Fibroblast of pulmonary artery (primary cell): Measurements from ENCODE around the gene MEF2C.

Source experiments
- DNase-seq: peaks from one replicate; pipeline ENCODE4 v3.0.0-alpha.2; 2010; ENCODE audit warnings: low read depth
- H3K4me3 ChIP-seq: replicated peaks from 2 replicates; pipeline ENCODE4 v1.5.1; 2011; ENCODE audit warnings: low read depth, mild to moderate bottlenecking, control low read depth, low read length, moderate library complexity
- TF ChIP-seq, protein P1 (sequence below): IDR thresholded peaks from 2 replicates; pipeline ENCODE4 v1.5.1; 2011; ENCODE audit warnings: mild to moderate bottlenecking, control low read depth, low read length, inconsistent platforms; ENCODE audit errors: missing control alignments

The MEF2C gene

DNA sequence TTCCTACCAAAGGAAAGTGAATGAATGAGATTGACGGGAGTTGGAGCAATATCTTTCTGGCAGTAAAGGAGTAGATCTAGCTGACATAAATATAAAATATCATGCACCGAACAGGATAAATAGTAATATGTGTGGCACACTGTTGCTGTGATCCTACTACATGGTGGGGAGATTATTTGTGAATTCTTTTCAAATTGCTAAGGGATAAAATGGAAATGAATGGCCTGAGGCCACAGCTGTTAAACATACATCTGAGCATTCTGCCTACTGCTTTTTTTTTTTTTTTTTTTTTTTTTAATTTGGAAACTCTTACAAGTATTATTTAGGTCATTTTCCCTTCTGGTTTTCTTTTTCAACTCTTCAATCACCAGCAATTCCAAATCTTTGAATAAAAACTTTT, 66.8 kb downstream of the MEF2C start:
- TF ChIP-seq, protein P1, sequence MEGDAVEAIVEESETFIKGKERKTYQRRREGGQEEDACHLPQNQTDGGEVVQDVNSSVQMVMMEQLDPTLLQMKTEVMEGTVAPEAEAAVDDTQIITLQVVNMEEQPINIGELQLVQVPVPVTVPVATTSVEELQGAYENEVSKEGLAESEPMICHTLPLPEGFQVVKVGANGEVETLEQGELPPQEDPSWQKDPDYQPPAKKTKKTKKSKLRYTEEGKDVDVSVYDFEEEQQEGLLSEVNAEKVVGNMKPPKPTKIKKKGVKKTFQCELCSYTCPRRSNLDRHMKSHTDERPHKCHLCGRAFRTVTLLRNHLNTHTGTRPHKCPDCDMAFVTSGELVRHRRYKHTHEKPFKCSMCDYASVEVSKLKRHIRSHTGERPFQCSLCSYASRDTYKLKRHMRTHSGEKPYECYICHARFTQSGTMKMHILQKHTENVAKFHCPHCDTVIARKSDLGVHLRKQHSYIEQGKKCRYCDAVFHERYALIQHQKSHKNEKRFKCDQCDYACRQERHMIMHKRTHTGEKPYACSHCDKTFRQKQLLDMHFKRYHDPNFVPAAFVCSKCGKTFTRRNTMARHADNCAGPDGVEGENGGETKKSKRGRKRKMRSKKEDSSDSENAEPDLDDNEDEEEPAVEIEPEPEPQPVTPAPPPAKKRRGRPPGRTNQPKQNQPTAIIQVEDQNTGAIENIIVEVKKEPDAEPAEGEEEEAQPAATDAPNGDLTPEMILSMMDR: no peak
- H3K4me3 ChIP-seq: no peak overlapping the region
- no peak for DNase-seq

DNA sequence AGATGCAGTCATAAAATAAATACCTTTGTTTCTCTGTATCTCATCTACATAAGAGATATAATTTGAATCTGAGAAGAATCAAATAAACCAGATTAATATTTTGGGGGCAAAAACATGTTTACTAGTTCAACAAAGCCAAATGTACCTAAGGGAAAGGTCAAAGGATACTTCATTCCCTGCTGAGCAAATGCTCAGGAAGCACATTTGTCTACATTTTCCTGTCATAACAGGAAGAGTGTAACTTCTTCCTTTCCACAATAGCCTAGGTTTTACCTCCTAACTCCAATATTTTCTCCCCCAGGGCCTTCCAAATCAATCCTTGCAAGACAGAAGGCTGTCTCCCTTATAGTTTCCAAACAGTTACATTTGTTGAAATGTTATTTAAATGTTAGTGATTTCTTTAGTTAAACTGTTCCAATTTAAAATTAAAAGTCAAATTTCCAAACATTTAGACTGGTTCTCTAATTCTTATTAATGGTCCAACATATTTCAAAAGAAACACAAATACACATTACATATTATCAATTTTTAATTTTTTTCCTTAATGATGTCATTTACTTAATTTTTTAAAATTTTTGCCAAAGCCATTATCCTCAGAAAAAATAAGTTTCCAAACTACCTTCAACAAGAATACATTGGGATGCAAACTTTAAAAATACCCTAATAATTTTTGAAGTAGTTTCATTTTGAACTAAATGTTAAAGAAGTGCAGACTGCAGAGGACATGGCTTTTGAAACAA, 67.8 kb downstream of the MEF2C start:
- H3K4me3 ChIP-seq: no peak overlapping the region
- TF ChIP-seq, protein P1: no peak
- DNase-seq: no peak

GRCh38 chr5:88813805-88814575, 69.0 kb downstream of the MEF2C start:
- TF ChIP-seq, protein P1: no peak
- no peak for DNase-seq
- no peak overlapping the region for H3K4me3 ChIP-seq

GRCh38 chr5:88813244-88813643, 69.7 kb downstream of the MEF2C start:
- TF ChIP-seq, protein P1: no peak
- no peak for DNase-seq
- H3K4me3 ChIP-seq: no peak overlapping the region

- TF ChIP-seq, protein P1: no peak
- H3K4me3 ChIP-seq: no peak overlapping the region
- DNase-seq: no peak
Measured at GRCh38 chr5:88808153-88808552, 74.8 kb downstream of the MEF2C start.

GRCh38 chr5:88807327-88807726, 75.7 kb downstream of the MEF2C start:
- DNase-seq: no peak

More at GRCh38 chr5:88807327-88807726, 75.7 kb downstream of the MEF2C start:
- no peak overlapping the region for H3K4me3 ChIP-seq
- TF ChIP-seq, protein P1: no peak
